ENCODE data around the gene SH2D1A. TPM values are rescaled to one million over a fixed set of nuclear protein-coding genes. Genes with fewer than 3 reads are reported as not detected.

The SH2D1A gene
- total and polyA plus RNA-seq, 2 donors (not counting 3 experiments of a cell fraction or from before 2014, with no cell fraction given), result not detected

DNA sequence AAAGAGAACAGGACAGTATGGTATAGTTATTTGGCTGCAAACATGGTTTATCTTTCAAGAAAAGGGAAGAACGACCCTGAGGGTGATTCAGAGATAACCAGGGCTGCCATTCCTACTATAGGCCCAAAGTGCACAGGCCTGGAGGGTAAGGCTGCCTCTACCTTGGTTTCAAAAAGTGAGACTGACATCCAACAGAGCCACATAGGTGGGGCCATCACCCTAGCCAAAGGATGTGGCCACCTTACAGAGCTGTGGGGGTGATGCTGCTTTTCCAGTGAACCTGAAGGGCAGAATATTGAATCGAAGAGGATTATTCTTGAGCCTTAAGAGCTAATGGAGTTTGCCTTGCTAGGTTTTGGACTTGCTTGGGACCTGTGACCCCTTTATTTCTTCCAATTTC, 15.7 kb downstream of the SH2D1A start:
- POLR2A ChIA-PET, result no interaction called here
- Histone ChIP-seq H3K4me2 (ENCODE audit: insufficient read depth, low read length) (no peak overlapping the region), H3K9me3 (replicated peaks; ENCODE audit: control insufficient read depth, insufficient read depth, low read length) (no peaks in the 10 kb centered on the region), H3K79me2 (ENCODE audit: control insufficient read depth, insufficient read depth, low read length) (no peaks in the 10 kb centered on the region), H3K9me1 (replicated peaks; ENCODE audit: control insufficient read depth, extremely low read depth, insufficient read depth, low read length) (no peaks in the 10 kb centered on the region), H3K27ac (ENCODE audit: insufficient read depth, low read depth, low read length) (no peak overlapping the region), H3K4me3 (replicated peaks in 1 of 3; ENCODE audit: insufficient read depth in 1 of 3, low read depth in 1 of 3, low read length in 3 of 3) (no peak overlapping the region), H4K20me1 (replicated peaks; ENCODE audit: control insufficient read depth, extremely low read depth, insufficient read depth, low read length) (no peaks in the 10 kb centered on the region), H2AFZ (ENCODE audit: low read depth, low read length) (no peak overlapping the region), H3K36me3 (ENCODE audit: control insufficient read depth in 2 of 2, extremely low read depth in 1 of 2, insufficient read depth in 2 of 2, low read length in 2 of 2) (no peaks in the 10 kb centered on the region), H3K27me3 (ENCODE audit: control insufficient read depth in 2 of 2, insufficient read depth in 2 of 2, low read length in 2 of 2) (no peaks in the 10 kb centered on the region), H3K9ac (replicated peaks; ENCODE audit: extremely low read depth, insufficient read depth, low read length) (no peak overlapping the region), H3K4me1 (ENCODE audit: control insufficient read depth, extremely low read depth, insufficient read depth, low read length) (no peaks in the 10 kb centered on the region)
- no peak for DNase-seq (ENCODE audit: low read depth, low spot score)
- BruUV-seq (replicated peaks), result no TSS peak
- dilution Hi-C loops (cut with MboI; ENCODE audit: extremely low pct_ligation_motif_present, low sequenced_read_pairs), result no loop called here
- CTCF ChIA-PET, result interaction anchor here (1.4 kb wide), 1 partner anchor 11 kb away, joined by 3 read pairs; no protein-coding TSS in a partner anchor
- no peak for TF ChIP-seq GATA2 (IDR thresholded peaks at IDR 0.05; ENCODE audit: insufficient read depth, insufficient read length, low read depth, low read length)
- TF ChIP-seq FOS (IDR thresholded peaks at IDR 0.05; ENCODE audit: borderline replicate concordance, insufficient read depth, low read length), result no peak
- TF ChIP-seq, protein P1, sequence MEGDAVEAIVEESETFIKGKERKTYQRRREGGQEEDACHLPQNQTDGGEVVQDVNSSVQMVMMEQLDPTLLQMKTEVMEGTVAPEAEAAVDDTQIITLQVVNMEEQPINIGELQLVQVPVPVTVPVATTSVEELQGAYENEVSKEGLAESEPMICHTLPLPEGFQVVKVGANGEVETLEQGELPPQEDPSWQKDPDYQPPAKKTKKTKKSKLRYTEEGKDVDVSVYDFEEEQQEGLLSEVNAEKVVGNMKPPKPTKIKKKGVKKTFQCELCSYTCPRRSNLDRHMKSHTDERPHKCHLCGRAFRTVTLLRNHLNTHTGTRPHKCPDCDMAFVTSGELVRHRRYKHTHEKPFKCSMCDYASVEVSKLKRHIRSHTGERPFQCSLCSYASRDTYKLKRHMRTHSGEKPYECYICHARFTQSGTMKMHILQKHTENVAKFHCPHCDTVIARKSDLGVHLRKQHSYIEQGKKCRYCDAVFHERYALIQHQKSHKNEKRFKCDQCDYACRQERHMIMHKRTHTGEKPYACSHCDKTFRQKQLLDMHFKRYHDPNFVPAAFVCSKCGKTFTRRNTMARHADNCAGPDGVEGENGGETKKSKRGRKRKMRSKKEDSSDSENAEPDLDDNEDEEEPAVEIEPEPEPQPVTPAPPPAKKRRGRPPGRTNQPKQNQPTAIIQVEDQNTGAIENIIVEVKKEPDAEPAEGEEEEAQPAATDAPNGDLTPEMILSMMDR (IDR thresholded peaks at IDR 0.05; ENCODE audit: extremely low read depth in 1 of 2, insufficient read depth in 1 of 2, low read depth in 1 of 2, low read length in 2 of 2), result no peak
- TF ChIP-seq MYC (IDR thresholded peaks at IDR 0.05; ENCODE audit: low read depth, low read length), result no peak
- no peak for TF ChIP-seq JUN (IDR thresholded peaks at IDR 0.05; ENCODE audit: borderline replicate concordance, insufficient read depth, insufficient read length, low read depth)
- no peak for TF ChIP-seq EZH2 (IDR thresholded peaks at IDR 0.05; ENCODE audit: borderline replicate concordance, low read depth, low read length, severe bottlenecking)
- TF ChIP-seq, protein P2, sequence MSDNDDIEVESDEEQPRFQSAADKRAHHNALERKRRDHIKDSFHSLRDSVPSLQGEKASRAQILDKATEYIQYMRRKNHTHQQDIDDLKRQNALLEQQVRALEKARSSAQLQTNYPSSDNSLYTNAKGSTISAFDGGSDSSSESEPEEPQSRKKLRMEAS (IDR thresholded peaks at IDR 0.05; ENCODE audit: insufficient read depth, insufficient read length), result no peak
- TF ChIP-seq POLR2A (IDR thresholded peaks at IDR 0.05; ENCODE audit: low read depth, low read length), result no peak
- TF ChIP-seq POLR2AphosphoS5 (IDR thresholded peaks at IDR 0.05; ENCODE audit: insufficient read depth, low read depth, low read length), result no peak
- intact Hi-C loops (cut with micrococcal nuclease), result no loop called here
- no peak for FAIRE-seq

Measured in endothelial cell of umbilical vein (primary cell).